ENCODE data around the gene MCF2L. TPM values are rescaled to one million over a fixed set of nuclear protein-coding genes. Genes with fewer than 3 reads are reported as not detected.

Gene MCF2L
- total and polyA plus RNA-seq, 10 of the 15 experiments (the other 5 are each of a cell fraction or from before 2014, with no cell fraction given), result 0.06 to 1.1 (median 0.21) TPM; not detected in 2

- ChIA-PET RAD21 (ENCODE audit: unreplicated experiment) (no interaction called here), POLR2A (no interaction called here), CTCF (no interaction called here), SMC1A (ENCODE audit: uncharacterized antibody, unreplicated experiment) (no interaction called here)
- FAIRE-seq, result no peak
- H3K27me3 ChIP-seq (replicated peaks in 1 of 2; ENCODE audit: control insufficient read depth in 2 of 2, insufficient read depth in 2 of 2, low read length in 1 of 2), result no peaks in the 10 kb centered on the region
- no peaks in the 10 kb centered on the region for H3K79me2 ChIP-seq (ENCODE audit: control insufficient read depth, insufficient read depth, low read length)
- no peaks in the 10 kb centered on the region for H3K36me3 ChIP-seq (ENCODE audit: control insufficient read depth in 2 of 2, insufficient read depth in 2 of 2, low read length in 1 of 2)
- intact Hi-C loops (cut with micrococcal nuclease; ENCODE audit: unreplicated experiment) (loop anchor here (10.0 kb wide), 1 partner anchor 374 kb away; no protein-coding TSS in a partner anchor), in situ Hi-C loops (cut with MboI) (no loop called here)
- TF ChIP-seq, protein P1, sequence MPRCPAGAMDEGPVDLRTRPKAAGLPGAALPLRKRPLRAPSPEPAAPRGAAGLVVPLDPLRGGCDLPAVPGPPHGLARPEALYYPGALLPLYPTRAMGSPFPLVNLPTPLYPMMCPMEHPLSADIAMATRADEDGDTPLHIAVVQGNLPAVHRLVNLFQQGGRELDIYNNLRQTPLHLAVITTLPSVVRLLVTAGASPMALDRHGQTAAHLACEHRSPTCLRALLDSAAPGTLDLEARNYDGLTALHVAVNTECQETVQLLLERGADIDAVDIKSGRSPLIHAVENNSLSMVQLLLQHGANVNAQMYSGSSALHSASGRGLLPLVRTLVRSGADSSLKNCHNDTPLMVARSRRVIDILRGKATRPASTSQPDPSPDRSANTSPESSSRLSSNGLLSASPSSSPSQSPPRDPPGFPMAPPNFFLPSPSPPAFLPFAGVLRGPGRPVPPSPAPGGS (IDR thresholded peaks at IDR 0.05; ENCODE audit: borderline replicate concordance, insufficient read depth, low read depth, low read length, poor library complexity, severe bottlenecking), result peak; percentile 68
- TF ChIP-seq RB1 (IDR thresholded peaks at IDR 0.05; ENCODE audit: borderline replicate concordance), result no peak
- no TSS peak for BruUV-seq (replicated peaks)
- DNase-seq (ENCODE audit: low read depth, low spot score), result no peak
- H3K9ac ChIP-seq (ENCODE audit: control insufficient read depth, insufficient read depth, low read length), result no peak overlapping the region
- no peak overlapping the region for H3K4me2 ChIP-seq (ENCODE audit: control insufficient read depth, insufficient read depth)
- no peak overlapping the region for H2AFZ ChIP-seq (ENCODE audit: control insufficient read depth, low read depth, low read length)
- H3K4me1 ChIP-seq (ENCODE audit: control insufficient read depth, insufficient read depth, low read length), result no peaks in the 10 kb centered on the region
- H3K27ac ChIP-seq (ENCODE audit: control insufficient read depth, insufficient read depth), result no peak overlapping the region
- H3K9me3 ChIP-seq (replicated peaks; ENCODE audit: control insufficient read depth, insufficient read depth, low read length), result no peaks in the 10 kb centered on the region
- 50% methylated on average over 17 of the region's 17 CpGs for WGBS (ENCODE audit: insufficient coverage, insufficient replicate concordance, low lambda C conversion rate, missing lambda C conversion rate)
- no peak overlapping the region for H3K4me3 ChIP-seq
- H4K20me1 ChIP-seq (ENCODE audit: control insufficient read depth, insufficient read depth), result no peaks in the 10 kb centered on the region
- ATAC-seq, result peak; percentile 45; the same call in 2 of the 3 replicates
Measured at GRCh38 chr13:113020323-113021080, 51.5 kb downstream of the MCF2L start.

DNA sequence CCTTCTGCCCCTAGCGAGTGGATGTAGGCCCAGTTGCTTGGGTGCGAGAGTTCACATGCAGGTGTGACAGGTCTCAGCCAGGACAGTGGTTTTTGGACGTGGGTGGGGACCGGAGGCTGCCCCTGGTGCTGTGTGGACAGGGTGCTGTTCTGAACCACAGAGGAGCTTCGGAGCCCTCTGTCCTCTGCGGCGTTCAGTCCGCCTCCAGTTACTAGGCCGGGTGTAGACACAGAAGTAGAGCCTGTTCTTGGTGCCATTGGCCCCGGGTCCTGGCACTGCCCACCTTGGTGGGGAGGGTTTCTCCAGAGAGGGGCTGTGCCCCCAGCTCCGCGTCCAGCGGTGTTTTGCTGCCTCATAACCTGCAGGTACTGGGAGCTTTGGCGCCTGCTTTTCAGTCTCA, 52.4 kb downstream of the MCF2L start:
- ChIA-PET POLR2A (no interaction called here), SMC1A (ENCODE audit: uncharacterized antibody, unreplicated experiment) (no interaction called here), RAD21 (ENCODE audit: unreplicated experiment) (no interaction called here), CTCF (no interaction called here)
- no peak overlapping the region for H3K4me3 ChIP-seq
- FAIRE-seq (no peak), DNase-seq (ENCODE audit: low read depth, low spot score) (no peak), ATAC-seq (no peak)
- no peak overlapping the region for H3K4me2 ChIP-seq (ENCODE audit: control insufficient read depth, insufficient read depth)
- H3K27ac ChIP-seq (ENCODE audit: control insufficient read depth, insufficient read depth), result no peak overlapping the region
- H3K4me1 ChIP-seq (ENCODE audit: control insufficient read depth, insufficient read depth, low read length), result no peaks in the 10 kb centered on the region
- no peak overlapping the region for H2AFZ ChIP-seq (ENCODE audit: control insufficient read depth, low read depth, low read length)
- H3K36me3 ChIP-seq (ENCODE audit: control insufficient read depth in 2 of 2, insufficient read depth in 2 of 2, low read length in 1 of 2), result no peaks in the 10 kb centered on the region
- no peaks in the 10 kb centered on the region for H3K79me2 ChIP-seq (ENCODE audit: control insufficient read depth, insufficient read depth, low read length)
- 55% methylated on average over 14 of the region's 14 CpGs for WGBS (ENCODE audit: insufficient coverage, insufficient replicate concordance, low lambda C conversion rate, missing lambda C conversion rate)
- H3K9ac ChIP-seq (ENCODE audit: control insufficient read depth, insufficient read depth, low read length), result no peak overlapping the region
- no TSS peak for BruUV-seq (replicated peaks)
- intact Hi-C loops (cut with micrococcal nuclease; ENCODE audit: unreplicated experiment) (loop anchor here (10.0 kb wide), 1 partner anchor 373 kb away; no protein-coding TSS in a partner anchor), in situ Hi-C loops (cut with MboI) (no loop called here)
- no peaks in the 10 kb centered on the region for H4K20me1 ChIP-seq (ENCODE audit: control insufficient read depth, insufficient read depth)
- no peaks in the 10 kb centered on the region for H3K9me3 ChIP-seq (replicated peaks; ENCODE audit: control insufficient read depth, insufficient read depth, low read length)
- H3K27me3 ChIP-seq (replicated peaks in 1 of 2; ENCODE audit: control insufficient read depth in 2 of 2, insufficient read depth in 2 of 2, low read length in 1 of 2), result no peaks in the 10 kb centered on the region; a peak in 1 of 4 replicates
- no peak for TF ChIP-seq ZNF274 (IDR thresholded peaks at IDR 0.05; ENCODE audit: insufficient read depth, insufficient read length)
- no peak for TF ChIP-seq BCL11A (IDR thresholded peaks at IDR 0.05; ENCODE audit: low read depth, low read length)
- no peak for TF ChIP-seq ZNF592 (IDR thresholded peaks at IDR 0.05)
- TF ChIP-seq RBBP5 (conservative IDR thresholded peaks at IDR 0.05), result no peak
- TF ChIP-seq RUNX3 (IDR thresholded peaks at IDR 0.05; ENCODE audit: low read length), result no peak
- TF ChIP-seq MEF2B (IDR thresholded peaks at IDR 0.05; ENCODE audit: partially characterized antibody, poor library complexity, severe bottlenecking), result no peak
- no peak for TF ChIP-seq YY1 (IDR thresholded peaks at IDR 0.05; ENCODE audit: low read depth, low read length)
- TF ChIP-seq, protein P2, sequence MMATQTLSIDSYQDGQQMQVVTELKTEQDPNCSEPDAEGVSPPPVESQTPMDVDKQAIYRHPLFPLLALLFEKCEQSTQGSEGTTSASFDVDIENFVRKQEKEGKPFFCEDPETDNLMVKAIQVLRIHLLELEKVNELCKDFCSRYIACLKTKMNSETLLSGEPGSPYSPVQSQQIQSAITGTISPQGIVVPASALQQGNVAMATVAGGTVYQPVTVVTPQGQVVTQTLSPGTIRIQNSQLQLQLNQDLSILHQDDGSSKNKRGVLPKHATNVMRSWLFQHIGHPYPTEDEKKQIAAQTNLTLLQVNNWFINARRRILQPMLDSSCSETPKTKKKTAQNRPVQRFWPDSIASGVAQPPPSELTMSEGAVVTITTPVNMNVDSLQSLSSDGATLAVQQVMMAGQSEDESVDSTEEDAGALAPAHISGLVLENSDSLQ (IDR thresholded peaks at IDR 0.05), result no peak
